ENCODE measurements around the gene DBF4B. TPM values are rescaled to one million over a fixed set of nuclear protein-coding genes. Genes with fewer than 3 reads are reported as not detected.

Gene DBF4B
- total and polyA plus RNA-seq, 2 of the 13 experiments (the other 11 are each of a cell fraction or from before 2014, with no cell fraction given) = 11.7 to 13.2 TPM

DNA sequence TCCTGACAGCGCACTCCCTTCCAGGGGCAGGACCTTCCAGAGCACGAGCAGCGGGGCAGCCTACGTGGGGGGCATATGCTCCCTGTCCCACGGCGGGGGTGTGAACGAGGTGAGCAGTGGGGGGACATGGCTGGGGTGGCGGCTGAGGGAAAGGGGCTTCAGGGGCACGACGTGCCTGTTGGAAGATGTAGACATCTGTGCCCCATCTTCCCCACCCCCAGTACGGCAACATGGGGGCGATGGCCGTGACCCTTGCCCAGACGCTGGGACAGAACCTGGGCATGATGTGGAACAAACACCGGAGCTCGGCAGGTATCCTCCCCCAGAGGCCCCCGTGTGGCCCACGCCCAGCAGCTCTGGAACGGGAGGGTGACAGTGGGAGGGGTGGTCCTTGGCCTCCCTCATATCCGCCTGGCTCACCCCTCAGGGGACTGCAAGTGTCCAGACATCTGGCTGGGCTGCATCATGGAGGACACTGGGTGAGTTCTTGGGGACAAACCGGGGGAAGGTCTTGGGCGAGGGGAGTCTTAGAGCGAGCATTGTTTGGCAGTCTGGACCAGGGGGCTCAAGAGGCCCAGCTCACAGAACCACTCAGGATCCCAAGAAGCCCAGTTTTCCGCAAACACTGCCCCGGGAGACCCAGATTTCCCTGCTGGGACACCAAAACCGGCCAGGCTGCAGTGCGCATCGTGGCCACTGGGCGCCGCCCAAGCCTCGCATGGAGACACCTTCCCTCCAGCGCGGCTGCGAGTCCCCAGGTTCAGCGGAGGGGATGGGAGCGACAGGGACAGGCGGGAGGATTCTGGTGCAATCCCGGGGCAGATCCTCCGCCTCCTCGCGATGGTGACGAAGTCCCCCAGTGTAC is 66.0 kb downstream of the DBF4B start (continued):
- TF ChIP-seq ZNF792 (CRISPR knock-in tag; IDR thresholded peaks at IDR 0.05) = peak; percentile 47; the same call in 1 of the 2 replicates
- TF ChIP-seq, protein P1, sequence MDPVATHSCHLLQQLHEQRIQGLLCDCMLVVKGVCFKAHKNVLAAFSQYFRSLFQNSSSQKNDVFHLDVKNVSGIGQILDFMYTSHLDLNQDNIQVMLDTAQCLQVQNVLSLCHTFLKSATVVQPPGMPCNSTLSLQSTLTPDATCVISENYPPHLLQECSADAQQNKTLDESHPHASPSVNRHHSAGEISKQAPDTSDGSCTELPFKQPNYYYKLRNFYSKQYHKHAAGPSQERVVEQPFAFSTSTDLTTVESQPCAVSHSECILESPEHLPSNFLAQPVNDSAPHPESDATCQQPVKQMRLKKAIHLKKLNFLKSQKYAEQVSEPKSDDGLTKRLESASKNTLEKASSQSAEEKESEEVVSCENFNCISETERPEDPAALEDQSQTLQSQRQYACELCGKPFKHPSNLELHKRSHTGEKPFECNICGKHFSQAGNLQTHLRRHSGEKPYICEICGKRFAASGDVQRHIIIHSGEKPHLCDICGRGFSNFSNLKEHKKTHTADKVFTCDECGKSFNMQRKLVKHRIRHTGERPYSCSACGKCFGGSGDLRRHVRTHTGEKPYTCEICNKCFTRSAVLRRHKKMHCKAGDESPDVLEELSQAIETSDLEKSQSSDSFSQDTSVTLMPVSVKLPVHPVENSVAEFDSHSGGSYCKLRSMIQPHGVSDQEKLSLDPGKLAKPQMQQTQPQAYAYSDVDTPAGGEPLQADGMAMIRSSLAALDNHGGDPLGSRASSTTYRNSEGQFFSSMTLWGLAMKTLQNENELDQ (CRISPR knock-in tag; IDR thresholded peaks at IDR 0.05; ENCODE audit: borderline replicate concordance) = no peak
- TF ChIP-seq HOXA7 (CRISPR knock-in tag; IDR thresholded peaks at IDR 0.05) = no peak
- TF ChIP-seq ZKSCAN8 (CRISPR knock-in tag; IDR thresholded peaks at IDR 0.05; ENCODE audit: borderline replicate concordance) = no peak
- no peak for TF ChIP-seq ZNF484 (CRISPR knock-in tag; IDR thresholded peaks at IDR 0.05; ENCODE audit: borderline replicate concordance, low read depth)
- no peak for TF ChIP-seq ETV6 (CRISPR knock-in tag; conservative IDR thresholded peaks at IDR 0.05)
- TF ChIP-seq FOSL2 (CRISPR knock-in tag; IDR thresholded peaks at IDR 0.05) = no peak
- no peak for TF ChIP-seq SMARCC2 (IDR thresholded peaks at IDR 0.05)
- TF ChIP-seq, protein P2, sequence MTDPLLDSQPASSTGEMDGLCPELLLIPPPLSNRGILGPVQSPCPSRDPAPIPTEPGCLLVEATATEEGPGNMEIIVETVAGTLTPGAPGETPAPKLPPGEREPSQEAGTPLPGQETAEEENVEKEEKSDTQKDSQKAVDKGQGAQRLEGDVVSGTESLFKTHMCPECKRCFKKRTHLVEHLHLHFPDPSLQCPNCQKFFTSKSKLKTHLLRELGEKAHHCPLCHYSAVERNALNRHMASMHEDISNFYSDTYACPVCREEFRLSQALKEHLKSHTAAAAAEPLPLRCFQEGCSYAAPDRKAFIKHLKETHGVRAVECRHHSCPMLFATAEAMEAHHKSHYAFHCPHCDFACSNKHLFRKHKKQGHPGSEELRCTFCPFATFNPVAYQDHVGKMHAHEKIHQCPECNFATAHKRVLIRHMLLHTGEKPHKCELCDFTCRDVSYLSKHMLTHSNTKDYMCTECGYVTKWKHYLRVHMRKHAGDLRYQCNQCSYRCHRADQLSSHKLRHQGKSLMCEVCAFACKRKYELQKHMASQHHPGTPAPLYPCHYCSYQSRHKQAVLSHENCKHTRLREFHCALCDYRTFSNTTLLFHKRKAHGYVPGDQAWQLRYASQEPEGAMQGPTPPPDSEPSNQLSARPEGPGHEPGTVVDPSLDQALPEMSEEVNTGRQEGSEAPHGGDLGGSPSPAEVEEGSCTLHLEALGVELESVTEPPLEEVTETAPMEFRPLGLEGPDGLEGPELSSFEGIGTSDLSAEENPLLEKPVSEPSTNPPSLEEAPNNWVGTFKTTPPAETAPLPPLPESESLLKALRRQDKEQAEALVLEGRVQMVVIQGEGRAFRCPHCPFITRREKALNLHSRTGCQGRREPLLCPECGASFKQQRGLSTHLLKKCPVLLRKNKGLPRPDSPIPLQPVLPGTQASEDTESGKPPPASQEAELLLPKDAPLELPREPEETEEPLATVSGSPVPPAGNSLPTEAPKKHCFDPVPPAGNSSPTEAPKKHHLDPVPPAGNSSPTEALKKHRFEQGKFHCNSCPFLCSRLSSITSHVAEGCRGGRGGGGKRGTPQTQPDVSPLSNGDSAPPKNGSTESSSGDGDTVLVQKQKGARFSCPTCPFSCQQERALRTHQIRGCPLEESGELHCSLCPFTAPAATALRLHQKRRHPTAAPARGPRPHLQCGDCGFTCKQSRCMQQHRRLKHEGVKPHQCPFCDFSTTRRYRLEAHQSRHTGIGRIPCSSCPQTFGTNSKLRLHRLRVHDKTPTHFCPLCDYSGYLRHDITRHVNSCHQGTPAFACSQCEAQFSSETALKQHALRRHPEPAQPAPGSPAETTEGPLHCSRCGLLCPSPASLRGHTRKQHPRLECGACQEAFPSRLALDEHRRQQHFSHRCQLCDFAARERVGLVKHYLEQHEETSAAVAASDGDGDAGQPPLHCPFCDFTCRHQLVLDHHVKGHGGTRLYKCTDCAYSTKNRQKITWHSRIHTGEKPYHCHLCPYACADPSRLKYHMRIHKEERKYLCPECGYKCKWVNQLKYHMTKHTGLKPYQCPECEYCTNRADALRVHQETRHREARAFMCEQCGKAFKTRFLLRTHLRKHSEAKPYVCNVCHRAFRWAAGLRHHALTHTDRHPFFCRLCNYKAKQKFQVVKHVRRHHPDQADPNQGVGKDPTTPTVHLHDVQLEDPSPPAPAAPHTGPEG (CRISPR knock-in tag; IDR thresholded peaks at IDR 0.05) = no peak
- TF ChIP-seq PTBP1 (IDR thresholded peaks at IDR 0.05; ENCODE audit: low read depth, low read length, poor library complexity, severe bottlenecking) = peak; percentile 24
- TF ChIP-seq ZNF331 (CRISPR knock-in tag; IDR thresholded peaks at IDR 0.05) = no peak; the same call in 1 of the 2 replicates
- TF ChIP-seq NAIF1 (CRISPR knock-in tag; IDR thresholded peaks at IDR 0.05; ENCODE audit: borderline replicate concordance) = no peak
- no peak for TF ChIP-seq ZNF282 (IDR thresholded peaks at IDR 0.05; ENCODE audit: partially characterized antibody)
- no peak for TF ChIP-seq KLF13 (CRISPR knock-in tag; IDR thresholded peaks at IDR 0.05)
- TF ChIP-seq BHLHE40 (IDR thresholded peaks at IDR 0.05; ENCODE audit: low read length) = 0 out of 2 replicates have a peak, but pooled peaks have one; percentile 42
- TF ChIP-seq, protein P3, sequence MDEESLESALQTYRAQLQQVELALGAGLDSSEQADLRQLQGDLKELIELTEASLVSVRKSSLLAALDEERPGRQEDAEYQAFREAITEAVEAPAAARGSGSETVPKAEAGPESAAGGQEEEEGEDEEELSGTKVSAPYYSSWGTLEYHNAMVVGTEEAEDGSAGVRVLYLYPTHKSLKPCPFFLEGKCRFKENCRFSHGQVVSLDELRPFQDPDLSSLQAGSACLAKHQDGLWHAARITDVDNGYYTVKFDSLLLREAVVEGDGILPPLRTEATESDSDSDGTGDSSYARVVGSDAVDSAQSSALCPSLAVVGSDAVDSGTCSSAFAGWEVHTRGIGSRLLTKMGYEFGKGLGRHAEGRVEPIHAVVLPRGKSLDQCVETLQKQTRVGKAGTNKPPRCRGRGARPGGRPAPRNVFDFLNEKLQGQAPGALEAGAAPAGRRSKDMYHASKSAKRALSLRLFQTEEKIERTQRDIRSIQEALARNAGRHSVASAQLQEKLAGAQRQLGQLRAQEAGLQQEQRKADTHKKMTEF (CRISPR knock-in tag; IDR thresholded peaks at IDR 0.05) = no peak; the same call in 1 of the 2 replicates
- TF ChIP-seq, protein P4, sequence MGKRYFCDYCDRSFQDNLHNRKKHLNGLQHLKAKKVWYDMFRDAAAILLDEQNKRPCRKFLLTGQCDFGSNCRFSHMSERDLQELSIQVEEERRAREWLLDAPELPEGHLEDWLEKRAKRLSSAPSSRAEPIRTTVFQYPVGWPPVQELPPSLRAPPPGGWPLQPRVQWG (CRISPR knock-in tag; IDR thresholded peaks at IDR 0.05; ENCODE audit: borderline replicate concordance, low read depth) = no peak
- TF ChIP-seq ZNF605 (CRISPR knock-in tag; IDR thresholded peaks at IDR 0.05) = 0 out of 2 replicates have a peak, but pooled peaks have one; percentile 31
- no peak for TF ChIP-seq ZNF333 (CRISPR knock-in tag; IDR thresholded peaks at IDR 0.05; ENCODE audit: borderline replicate concordance)
- TF ChIP-seq ZNF225 (CRISPR knock-in tag; IDR thresholded peaks at IDR 0.05) = no peak

All from HepG2 (cell line).